Ishikawa (cell line): ENCODE results near the gene TSPAN7.

ENCODE experiments used
- CEBPB ChIP-seq: IDR thresholded peaks from 2 replicates; pipeline ENCODE4 v1.6.1; 2012
- CREB1 ChIP-seq: IDR thresholded peaks from 2 replicates; pipeline ENCODE4 v1.6.1; 2012; ENCODE audit warnings: low read depth
- EGR1 ChIP-seq: IDR thresholded peaks from 2 replicates; pipeline ENCODE4 v1.6.1; 2012
- EP300 ChIP-seq: IDR thresholded peaks from 2 replicates; pipeline ENCODE4 v1.6.1; 2012; ENCODE audit warnings: borderline replicate concordance
- FOXM1 ChIP-seq: IDR thresholded peaks from 2 replicates; pipeline ENCODE4 v1.6.1; 2012; ENCODE audit warnings: low read depth, borderline replicate concordance
- MAX ChIP-seq: IDR thresholded peaks from 2 replicates; pipeline ENCODE4 v1.6.1; 2012
- NFIC ChIP-seq: IDR thresholded peaks from 2 replicates; pipeline ENCODE4 v1.6.1; 2012
- RAD21 ChIP-seq: IDR thresholded peaks from 2 replicates; pipeline ENCODE4 v1.6.1; 2012; ENCODE audit warnings: low read depth
- REST ChIP-seq: IDR thresholded peaks from 2 replicates; pipeline ENCODE4 v1.6.1; 2012; ENCODE audit warnings: low read depth, mild to moderate bottlenecking
- TAF1 ChIP-seq: IDR thresholded peaks from 2 replicates; pipeline ENCODE4 v1.6.1; 2012; ENCODE audit warnings: low read depth, mild to moderate bottlenecking
- TCF12 ChIP-seq: IDR thresholded peaks from 2 replicates; pipeline ENCODE4 v1.6.1; 2012; ENCODE audit warnings: low read depth
- TEAD4 ChIP-seq: IDR thresholded peaks from 2 replicates; pipeline ENCODE4 v1.6.1; 2012
- USF1 ChIP-seq: IDR thresholded peaks from 2 replicates; pipeline ENCODE4 v1.6.1; 2012
- YY1 ChIP-seq: IDR thresholded peaks from 2 replicates; pipeline ENCODE4 v1.6.1; 2012; ENCODE audit warnings: low read depth
- ZBTB7A ChIP-seq: IDR thresholded peaks from 2 replicates; pipeline ENCODE4 v1.6.1; 2012; ENCODE audit warnings: low read depth

Gene TSPAN7

GRCh38 chrX:38638952-38639529, 77.7 kb downstream of the TSPAN7 start:
- no peak for TF ChIP-seq REST
- no peak for TF ChIP-seq EP300
- TF ChIP-seq YY1, result no peak
- no peak for TF ChIP-seq NFIC
- TF ChIP-seq FOXM1, result no peak
- TF ChIP-seq TAF1, result no peak
- TF ChIP-seq TEAD4, result no peak
- TF ChIP-seq RAD21, result no peak
- no peak for TF ChIP-seq MAX
- no peak for TF ChIP-seq ZBTB7A
- TF ChIP-seq USF1, result no peak
- TF ChIP-seq CEBPB, result no peak

- TF ChIP-seq FOXM1 (no peak), CREB1 (no peak), EP300 (no peak), REST (no peak), CEBPB (no peak), RAD21 (no peak), TEAD4 (no peak), TCF12 (no peak), NFIC (no peak), ZBTB7A (no peak), TAF1 (no peak), USF1 (no peak)
These were observed 78.4 kb downstream of the TSPAN7 start for GRCh38 chrX:38639730-38640129.

- TF ChIP-seq YY1 (no peak), CREB1 (no peak), MAX (no peak), TAF1 (no peak), NFIC (no peak), ZBTB7A (no peak), TEAD4 (no peak), EGR1 (no peak), REST (no peak), TCF12 (no peak), RAD21 (no peak), CEBPB (no peak), EP300 (no peak), USF1 (no peak), FOXM1 (no peak)
These were observed 79.9 kb downstream of the TSPAN7 start for GRCh38 chrX:38641197-38641596.

GRCh38 chrX:38643903-38644302, 82.6 kb downstream of the TSPAN7 start:
- no peak for TF ChIP-seq EGR1
- no peak for TF ChIP-seq TAF1
- TF ChIP-seq USF1, result no peak
- no peak for TF ChIP-seq ZBTB7A
- no peak for TF ChIP-seq CREB1
- no peak for TF ChIP-seq TCF12
- TF ChIP-seq TEAD4, result no peak
